Esophagus squamous epithelium (tissue), 4 donors: Measurements from ENCODE around the gene NCKAP5.
"Not testable (repeated sequence)": the region's sequence is repeated elsewhere in the genome, so short reads cannot be mapped to it uniquely, and the experiment has no call there.

ENCODE experiments used
- POLR2A ChIP-seq, 4 donors: fragments of 450-650 bp; IDR thresholded peaks; one replicate each; pipeline ENCODE4 v1.6.1; 2017; ENCODE audit warnings: antibody characterized with exemption in 4 of 4, mild to moderate bottlenecking in 4 of 4, moderate library complexity in 3 of 4
- TF ChIP-seq, protein P1 (sequence below), 6 experiments: fragments of 450-650 bp in 4 of 6; fragments of 200-600 bp in 2 of 6; sonication (generic) in 2 of 6; IDR thresholded peaks; one replicate each; pipeline ENCODE4 v1.5.1; 2016 to 2019; ENCODE audit warnings: antibody characterized with exemption in 6 of 6, mild to moderate bottlenecking in 4 of 6, moderate library complexity in 4 of 6

DNA sequence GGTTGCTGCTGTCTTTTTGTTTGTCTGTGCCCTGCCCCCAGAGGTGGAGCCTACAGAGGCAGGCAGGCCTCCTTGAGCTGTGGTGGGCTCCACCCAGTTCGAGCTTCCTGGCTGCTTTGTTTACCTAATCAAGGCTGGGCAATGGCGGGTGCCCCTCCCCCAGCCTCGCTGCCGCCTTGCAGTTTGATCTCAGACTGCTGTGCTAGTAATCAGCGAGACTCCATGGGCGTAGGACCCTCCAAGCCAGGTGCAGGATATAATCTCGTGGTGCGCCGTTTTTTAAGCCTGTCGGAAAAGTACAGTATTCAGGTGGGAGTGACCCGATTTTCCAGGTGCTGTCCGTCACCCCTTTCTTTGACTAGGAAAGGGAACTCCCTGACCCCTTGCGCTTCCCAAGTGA lies 97.8 kb downstream of the NCKAP5 start:
- TF ChIP-seq POLR2A (IDR thresholded peaks at IDR 0.05), result not testable (repeated sequence)
- TF ChIP-seq, protein P1, sequence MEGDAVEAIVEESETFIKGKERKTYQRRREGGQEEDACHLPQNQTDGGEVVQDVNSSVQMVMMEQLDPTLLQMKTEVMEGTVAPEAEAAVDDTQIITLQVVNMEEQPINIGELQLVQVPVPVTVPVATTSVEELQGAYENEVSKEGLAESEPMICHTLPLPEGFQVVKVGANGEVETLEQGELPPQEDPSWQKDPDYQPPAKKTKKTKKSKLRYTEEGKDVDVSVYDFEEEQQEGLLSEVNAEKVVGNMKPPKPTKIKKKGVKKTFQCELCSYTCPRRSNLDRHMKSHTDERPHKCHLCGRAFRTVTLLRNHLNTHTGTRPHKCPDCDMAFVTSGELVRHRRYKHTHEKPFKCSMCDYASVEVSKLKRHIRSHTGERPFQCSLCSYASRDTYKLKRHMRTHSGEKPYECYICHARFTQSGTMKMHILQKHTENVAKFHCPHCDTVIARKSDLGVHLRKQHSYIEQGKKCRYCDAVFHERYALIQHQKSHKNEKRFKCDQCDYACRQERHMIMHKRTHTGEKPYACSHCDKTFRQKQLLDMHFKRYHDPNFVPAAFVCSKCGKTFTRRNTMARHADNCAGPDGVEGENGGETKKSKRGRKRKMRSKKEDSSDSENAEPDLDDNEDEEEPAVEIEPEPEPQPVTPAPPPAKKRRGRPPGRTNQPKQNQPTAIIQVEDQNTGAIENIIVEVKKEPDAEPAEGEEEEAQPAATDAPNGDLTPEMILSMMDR (IDR thresholded peaks at IDR 0.05), result not testable (repeated sequence)
